Measurements from ENCODE around the gene SLC25A45. TPM values are rescaled to one million over a fixed set of nuclear protein-coding genes. Genes with fewer than 3 reads are reported as not detected.

Gene SLC25A45
- polyA plus RNA-seq, 1 donor (not counting 4 experiments of a cell fraction or from before 2014, with no cell fraction given) = 0.20 TPM

DNA sequence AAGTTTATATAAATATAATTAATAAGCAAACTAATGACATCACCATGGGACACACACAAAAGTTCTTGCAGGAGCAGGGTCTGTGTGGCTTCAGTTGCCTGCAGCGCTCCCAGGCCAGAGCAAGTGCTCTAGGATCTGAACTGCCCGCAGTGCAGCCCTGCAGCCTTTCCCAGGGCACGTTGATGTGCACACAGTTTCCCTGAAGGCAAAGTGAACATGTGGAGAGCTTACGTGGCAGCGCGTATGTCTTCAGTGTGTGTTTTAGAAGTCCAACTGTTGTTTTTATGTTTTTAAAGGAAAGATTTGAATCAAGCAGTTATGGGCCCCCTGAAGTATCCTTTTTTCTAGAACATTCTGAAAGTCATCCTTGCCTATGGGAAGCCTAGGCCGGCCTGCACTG is 29.1 kb downstream of the SLC25A45 start:
- DNase-seq (ENCODE audit: low read depth, low spot score) = no peak
- Histone ChIP-seq H4K20me1 (ENCODE audit: control insufficient read depth, extremely low read depth, insufficient read depth, low read length) (peaks cover 2% of the 10 kb centered on the region), H3K27me3 (ENCODE audit: control insufficient read depth, extremely low read depth, insufficient read depth, low read length) (peaks cover 19% of the 10 kb centered on the region), H3K9ac (ENCODE audit: control insufficient read depth, extremely low read depth, insufficient read depth, low read length) (no peak overlapping the region), H2AFZ (ENCODE audit: control insufficient read depth, low read length) (no peak overlapping the region), H3K9me1 (ENCODE audit: control insufficient read depth, extremely low read depth, insufficient read depth, low read length) (no peaks in the 10 kb centered on the region), H3K4me1 (ENCODE audit: control insufficient read depth, extremely low read depth, insufficient read depth, low read length) (peaks cover 12% of the 10 kb centered on the region), H3K79me2 (ENCODE audit: control insufficient read depth, insufficient read depth, low read length) (no peaks in the 10 kb centered on the region), H3K36me3 (ENCODE audit: control insufficient read depth in 2 of 2, extremely low read depth in 1 of 2, insufficient read depth in 2 of 2, low read length in 2 of 2) (peaks cover 16 to 19% of the 10 kb centered on the region in 2 experiments), H3K27ac (ENCODE audit: control insufficient read depth, insufficient read depth, low read length) (no peak overlapping the region), H3K4me3 (ENCODE audit: control insufficient read depth in 2 of 3, extremely low read depth in 1 of 3, insufficient read depth in 2 of 3, low read depth in 1 of 3, low read length in 3 of 3) (no peak overlapping the region), H3K4me2 (ENCODE audit: control insufficient read depth, extremely low read depth, insufficient read depth, low read depth, low read length) (no peak overlapping the region), H3K9me3 (ENCODE audit: control insufficient read depth, low read depth, low read length) (no peaks in the 10 kb centered on the region)
- dilution Hi-C loops (cut with MboI; ENCODE audit: extremely low pct_ligation_motif_present, low sequenced_read_pairs) = no loop called here
- FAIRE-seq = no peak
- TF ChIP-seq EZH2 (IDR thresholded peaks at IDR 0.05; ENCODE audit: low read length) = no peak
- TF ChIP-seq, protein P1, sequence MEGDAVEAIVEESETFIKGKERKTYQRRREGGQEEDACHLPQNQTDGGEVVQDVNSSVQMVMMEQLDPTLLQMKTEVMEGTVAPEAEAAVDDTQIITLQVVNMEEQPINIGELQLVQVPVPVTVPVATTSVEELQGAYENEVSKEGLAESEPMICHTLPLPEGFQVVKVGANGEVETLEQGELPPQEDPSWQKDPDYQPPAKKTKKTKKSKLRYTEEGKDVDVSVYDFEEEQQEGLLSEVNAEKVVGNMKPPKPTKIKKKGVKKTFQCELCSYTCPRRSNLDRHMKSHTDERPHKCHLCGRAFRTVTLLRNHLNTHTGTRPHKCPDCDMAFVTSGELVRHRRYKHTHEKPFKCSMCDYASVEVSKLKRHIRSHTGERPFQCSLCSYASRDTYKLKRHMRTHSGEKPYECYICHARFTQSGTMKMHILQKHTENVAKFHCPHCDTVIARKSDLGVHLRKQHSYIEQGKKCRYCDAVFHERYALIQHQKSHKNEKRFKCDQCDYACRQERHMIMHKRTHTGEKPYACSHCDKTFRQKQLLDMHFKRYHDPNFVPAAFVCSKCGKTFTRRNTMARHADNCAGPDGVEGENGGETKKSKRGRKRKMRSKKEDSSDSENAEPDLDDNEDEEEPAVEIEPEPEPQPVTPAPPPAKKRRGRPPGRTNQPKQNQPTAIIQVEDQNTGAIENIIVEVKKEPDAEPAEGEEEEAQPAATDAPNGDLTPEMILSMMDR (optimal IDR thresholded peaks at IDR 0.05 in 1 of 3, IDR thresholded peaks at IDR 0.05 in 1 of 3, conservative IDR thresholded peaks at IDR 0.05 in 1 of 3; ENCODE audit: extremely low read depth in 1 of 3, insufficient read depth in 2 of 3, low read length in 3 of 3) = no peak

GRCh38 chr11:65352783-65353182 is 29.7 kb downstream of the SLC25A45 start:
- H3K4me1 ChIP-seq (ENCODE audit: control insufficient read depth, extremely low read depth, insufficient read depth, low read length) = peaks cover 12% of the 10 kb centered on the region
- H3K9ac ChIP-seq (ENCODE audit: control insufficient read depth, extremely low read depth, insufficient read depth, low read length) = no peak overlapping the region
- no peak overlapping the region for H2AFZ ChIP-seq (ENCODE audit: control insufficient read depth, low read length)
- dilution Hi-C loops (cut with MboI; ENCODE audit: extremely low pct_ligation_motif_present, low sequenced_read_pairs) = no loop called here
- H3K9me1 ChIP-seq (ENCODE audit: control insufficient read depth, extremely low read depth, insufficient read depth, low read length) = no peaks in the 10 kb centered on the region
- FAIRE-seq = no peak
- no peak overlapping the region for H3K4me3 ChIP-seq (ENCODE audit: control insufficient read depth in 2 of 3, extremely low read depth in 1 of 3, insufficient read depth in 2 of 3, low read depth in 1 of 3, low read length in 3 of 3)
- H3K9me3 ChIP-seq (ENCODE audit: control insufficient read depth, low read depth, low read length) = no peaks in the 10 kb centered on the region
- no peaks in the 10 kb centered on the region for H3K79me2 ChIP-seq (ENCODE audit: control insufficient read depth, insufficient read depth, low read length)
- H3K36me3 ChIP-seq (ENCODE audit: control insufficient read depth in 2 of 2, extremely low read depth in 1 of 2, insufficient read depth in 2 of 2, low read length in 2 of 2) = peaks cover 19 to 20% of the 10 kb centered on the region in 2 experiments
- H3K27ac ChIP-seq (ENCODE audit: control insufficient read depth, insufficient read depth, low read length) = no peak overlapping the region
- H3K27me3 ChIP-seq (ENCODE audit: control insufficient read depth, extremely low read depth, insufficient read depth, low read length) = peaks cover 19% of the 10 kb centered on the region
- no peak overlapping the region for H3K4me2 ChIP-seq (ENCODE audit: control insufficient read depth, extremely low read depth, insufficient read depth, low read depth, low read length)
- no peak for TF ChIP-seq EZH2 (IDR thresholded peaks at IDR 0.05; ENCODE audit: low read length)
- TF ChIP-seq, protein P1 (optimal IDR thresholded peaks at IDR 0.05 in 1 of 3, IDR thresholded peaks at IDR 0.05 in 1 of 3, conservative IDR thresholded peaks at IDR 0.05 in 1 of 3; ENCODE audit: extremely low read depth in 1 of 3, insufficient read depth in 2 of 3, low read length in 3 of 3) = peak in 2 of 3 experiments; percentile 12 to 14
- peaks cover 2% of the 10 kb centered on the region for H4K20me1 ChIP-seq (ENCODE audit: control insufficient read depth, extremely low read depth, insufficient read depth, low read length)
- DNase-seq (ENCODE audit: low read depth, low spot score) = no peak

Measured in keratinocyte (primary cell).